Liver (tissue), 3 donors: ENCODE results near the gene TULP3.

ENCODE experiments used
- GABPA ChIP-seq, 2 donors: IDR thresholded peaks in 1 of 2; conservative IDR thresholded peaks in 1 of 2; 2 replicates each; pipeline ENCODE4 v1.6.1; 2016; ENCODE audit warnings: antibody characterized with exemption in 2 of 2, mild to moderate bottlenecking in 1 of 2, moderate library complexity in 1 of 2
- HNF4G ChIP-seq: IDR thresholded peaks from 2 replicates; pipeline ENCODE4 v1.6.1; 2016; ENCODE audit warnings: antibody characterized with exemption
- JUND ChIP-seq, 2 donors: IDR thresholded peaks; 2 replicates each; pipeline ENCODE4 v1.6.1; 2016; ENCODE audit warnings: antibody characterized with exemption in 2 of 2
- NR2F2 ChIP-seq: IDR thresholded peaks from 2 replicates; pipeline ENCODE4 v1.6.1; 2016; ENCODE audit warnings: antibody characterized with exemption
- RAD21 ChIP-seq, 2 donors: IDR thresholded peaks; 2 replicates each; pipeline ENCODE4 v1.6.1; 2016; ENCODE audit warnings: antibody characterized with exemption in 2 of 2, mild to moderate bottlenecking in 2 of 2
- RXRA ChIP-seq, 2 donors: IDR thresholded peaks; 2 replicates each; pipeline ENCODE4 v1.6.1; 2017 to 2018; ENCODE audit warnings: antibody characterized with exemption in 2 of 2, mild to moderate bottlenecking in 1 of 2
- SP1 ChIP-seq: IDR thresholded peaks from 2 replicates; pipeline ENCODE4 v1.6.1; 2018; ENCODE audit warnings: antibody characterized with exemption, mild to moderate bottlenecking
- TAF1 ChIP-seq: conservative IDR thresholded peaks from 2 replicates; pipeline ENCODE4 v1.6.1; 2016; ENCODE audit warnings: antibody characterized with exemption, mild to moderate bottlenecking
- YY1 ChIP-seq: IDR thresholded peaks from 2 replicates; pipeline ENCODE4 v1.6.1; 2016; ENCODE audit warnings: antibody characterized with exemption, mild to moderate bottlenecking
- TF ChIP-seq, protein P1 (sequence below): fragments of 150-350 bp; IDR thresholded peaks from 2 replicates; pipeline ENCODE4 v1.5.1; 2017; ENCODE audit warnings: improper control_type of control experiment, low read depth, low read length; ENCODE audit not compliant: missing input control
- TF ChIP-seq, protein P2 (sequence below): IDR thresholded peaks from 2 replicates; pipeline ENCODE4 v1.6.1; 2016; ENCODE audit warnings: antibody characterized with exemption
- TF ChIP-seq, protein P3 (sequence below): IDR thresholded peaks from 2 replicates; pipeline ENCODE4 v1.6.1; 2016; ENCODE audit warnings: antibody characterized with exemption, mild to moderate bottlenecking
- TF ChIP-seq, protein P4 (sequence below): IDR thresholded peaks from 2 replicates; pipeline ENCODE4 v1.6.1; 2016; ENCODE audit warnings: antibody characterized with exemption
- donor health status: healthy.
- donor health status: healthy.

DNA sequence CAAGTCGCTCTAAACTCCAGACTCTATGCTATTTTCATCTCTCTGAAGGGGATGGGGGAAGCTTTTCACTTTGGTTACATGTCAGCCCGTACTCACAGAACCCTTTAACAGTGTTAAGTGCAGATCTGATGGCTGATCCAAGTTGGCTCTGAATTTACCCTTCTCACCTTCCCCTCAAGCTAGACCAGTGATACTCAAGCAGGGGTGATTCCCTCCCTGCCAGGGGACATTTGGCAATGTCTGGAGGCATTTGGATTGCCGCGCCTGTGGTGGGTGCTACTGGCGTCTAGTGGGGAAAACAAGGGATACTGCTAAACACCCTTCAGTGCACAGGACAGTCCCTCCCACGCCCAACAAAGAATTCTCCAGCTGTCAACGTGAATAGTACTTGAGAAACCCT lies 27.8 kb upstream of the TULP3 start:
- TF ChIP-seq JUND (IDR thresholded peaks at IDR 0.05) = no peak
- TF ChIP-seq, protein P1, sequence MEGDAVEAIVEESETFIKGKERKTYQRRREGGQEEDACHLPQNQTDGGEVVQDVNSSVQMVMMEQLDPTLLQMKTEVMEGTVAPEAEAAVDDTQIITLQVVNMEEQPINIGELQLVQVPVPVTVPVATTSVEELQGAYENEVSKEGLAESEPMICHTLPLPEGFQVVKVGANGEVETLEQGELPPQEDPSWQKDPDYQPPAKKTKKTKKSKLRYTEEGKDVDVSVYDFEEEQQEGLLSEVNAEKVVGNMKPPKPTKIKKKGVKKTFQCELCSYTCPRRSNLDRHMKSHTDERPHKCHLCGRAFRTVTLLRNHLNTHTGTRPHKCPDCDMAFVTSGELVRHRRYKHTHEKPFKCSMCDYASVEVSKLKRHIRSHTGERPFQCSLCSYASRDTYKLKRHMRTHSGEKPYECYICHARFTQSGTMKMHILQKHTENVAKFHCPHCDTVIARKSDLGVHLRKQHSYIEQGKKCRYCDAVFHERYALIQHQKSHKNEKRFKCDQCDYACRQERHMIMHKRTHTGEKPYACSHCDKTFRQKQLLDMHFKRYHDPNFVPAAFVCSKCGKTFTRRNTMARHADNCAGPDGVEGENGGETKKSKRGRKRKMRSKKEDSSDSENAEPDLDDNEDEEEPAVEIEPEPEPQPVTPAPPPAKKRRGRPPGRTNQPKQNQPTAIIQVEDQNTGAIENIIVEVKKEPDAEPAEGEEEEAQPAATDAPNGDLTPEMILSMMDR = no peak
- no peak for TF ChIP-seq YY1
- TF ChIP-seq, protein P2, sequence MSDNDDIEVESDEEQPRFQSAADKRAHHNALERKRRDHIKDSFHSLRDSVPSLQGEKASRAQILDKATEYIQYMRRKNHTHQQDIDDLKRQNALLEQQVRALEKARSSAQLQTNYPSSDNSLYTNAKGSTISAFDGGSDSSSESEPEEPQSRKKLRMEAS = no peak
- no peak for TF ChIP-seq NR2F2
- no peak for TF ChIP-seq SP1
- TF ChIP-seq, protein P3, sequence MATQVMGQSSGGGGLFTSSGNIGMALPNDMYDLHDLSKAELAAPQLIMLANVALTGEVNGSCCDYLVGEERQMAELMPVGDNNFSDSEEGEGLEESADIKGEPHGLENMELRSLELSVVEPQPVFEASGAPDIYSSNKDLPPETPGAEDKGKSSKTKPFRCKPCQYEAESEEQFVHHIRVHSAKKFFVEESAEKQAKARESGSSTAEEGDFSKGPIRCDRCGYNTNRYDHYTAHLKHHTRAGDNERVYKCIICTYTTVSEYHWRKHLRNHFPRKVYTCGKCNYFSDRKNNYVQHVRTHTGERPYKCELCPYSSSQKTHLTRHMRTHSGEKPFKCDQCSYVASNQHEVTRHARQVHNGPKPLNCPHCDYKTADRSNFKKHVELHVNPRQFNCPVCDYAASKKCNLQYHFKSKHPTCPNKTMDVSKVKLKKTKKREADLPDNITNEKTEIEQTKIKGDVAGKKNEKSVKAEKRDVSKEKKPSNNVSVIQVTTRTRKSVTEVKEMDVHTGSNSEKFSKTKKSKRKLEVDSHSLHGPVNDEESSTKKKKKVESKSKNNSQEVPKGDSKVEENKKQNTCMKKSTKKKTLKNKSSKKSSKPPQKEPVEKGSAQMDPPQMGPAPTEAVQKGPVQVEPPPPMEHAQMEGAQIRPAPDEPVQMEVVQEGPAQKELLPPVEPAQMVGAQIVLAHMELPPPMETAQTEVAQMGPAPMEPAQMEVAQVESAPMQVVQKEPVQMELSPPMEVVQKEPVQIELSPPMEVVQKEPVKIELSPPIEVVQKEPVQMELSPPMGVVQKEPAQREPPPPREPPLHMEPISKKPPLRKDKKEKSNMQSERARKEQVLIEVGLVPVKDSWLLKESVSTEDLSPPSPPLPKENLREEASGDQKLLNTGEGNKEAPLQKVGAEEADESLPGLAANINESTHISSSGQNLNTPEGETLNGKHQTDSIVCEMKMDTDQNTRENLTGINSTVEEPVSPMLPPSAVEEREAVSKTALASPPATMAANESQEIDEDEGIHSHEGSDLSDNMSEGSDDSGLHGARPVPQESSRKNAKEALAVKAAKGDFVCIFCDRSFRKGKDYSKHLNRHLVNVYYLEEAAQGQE = no peak
- no peak for TF ChIP-seq RXRA (IDR thresholded peaks at IDR 0.05)
- no peak for TF ChIP-seq GABPA (IDR thresholded peaks at IDR 0.05 in 1 of 2, conservative IDR thresholded peaks at IDR 0.05 in 1 of 2)
- no peak for TF ChIP-seq TAF1
- no peak for TF ChIP-seq RAD21 (IDR thresholded peaks at IDR 0.05)
- TF ChIP-seq, protein P4, sequence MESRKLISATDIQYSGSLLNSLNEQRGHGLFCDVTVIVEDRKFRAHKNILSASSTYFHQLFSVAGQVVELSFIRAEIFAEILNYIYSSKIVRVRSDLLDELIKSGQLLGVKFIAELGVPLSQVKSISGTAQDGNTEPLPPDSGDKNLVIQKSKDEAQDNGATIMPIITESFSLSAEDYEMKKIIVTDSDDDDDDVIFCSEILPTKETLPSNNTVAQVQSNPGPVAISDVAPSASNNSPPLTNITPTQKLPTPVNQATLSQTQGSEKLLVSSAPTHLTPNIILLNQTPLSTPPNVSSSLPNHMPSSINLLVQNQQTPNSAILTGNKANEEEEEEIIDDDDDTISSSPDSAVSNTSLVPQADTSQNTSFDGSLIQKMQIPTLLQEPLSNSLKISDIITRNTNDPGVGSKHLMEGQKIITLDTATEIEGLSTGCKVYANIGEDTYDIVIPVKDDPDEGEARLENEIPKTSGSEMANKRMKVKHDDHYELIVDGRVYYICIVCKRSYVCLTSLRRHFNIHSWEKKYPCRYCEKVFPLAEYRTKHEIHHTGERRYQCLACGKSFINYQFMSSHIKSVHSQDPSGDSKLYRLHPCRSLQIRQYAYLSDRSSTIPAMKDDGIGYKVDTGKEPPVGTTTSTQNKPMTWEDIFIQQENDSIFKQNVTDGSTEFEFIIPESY = no peak
- TF ChIP-seq HNF4G = no peak
